Endothelial cell of umbilical vein (primary cell): ENCODE data around the gene ETV7. TPM values are rescaled to one million over a fixed set of nuclear protein-coding genes. Genes with fewer than 3 reads are reported as not detected.

Experiments
- BruUV-seq: library from RNA; stranded (reverse); fragments of 400-500 nt; replicated peaks from 2 replicates; lab custom pipeline; 2021; lab: Mats Ljungman, UMichigan
- CTCF ChIA-PET: fragments of 300-600, 350-600 bp; sonication (Branson Sonifier 250); formaldehyde crosslinking; loops from one replicate; lab custom pipeline; 2021; ENCODE audit warnings: antibody characterized with exemption, inconsistent platforms; lab: Charles Lee
- POLR2A ChIA-PET: fragments of 300-600, 350-600 bp; sonication (Branson Sonifier 250); formaldehyde crosslinking; loops from one replicate; lab custom pipeline; 2021; ENCODE audit warnings: antibody characterized with exemption, inconsistent platforms; lab: Charles Lee
- DNase-seq: peaks from one replicate; pipeline ENCODE4 v3.0.0-alpha.2; 2011; ENCODE audit warnings: low read depth, low spot score
- FAIRE-seq: peaks from 2 replicates; lab custom pipeline; 2011; peaks lifted over from hg19 to GRCh38; lab: Jason Lieb, UNC
- H2AFZ ChIP-seq: 2 replicates; pipeline ENCODE4 v1.6.0; 2012; ENCODE audit warnings: low read depth, low read length, control low read depth, inconsistent platforms
- H3K27ac ChIP-seq: 2 replicates; pipeline ENCODE4 v1.5.1; 2011; ENCODE audit warnings: low read depth, mild to moderate bottlenecking, control low read depth, low read length, moderate library complexity; ENCODE audit not compliant: insufficient read depth
- H3K27me3 ChIP-seq, 2 experiments: 2 replicates each; pipeline versions ENCODE4 v1.6.0 to v1.6.1; 2011; ENCODE audit warnings: low read length in 2 of 2, mixed read lengths in 1 of 2; ENCODE audit not compliant: control insufficient read depth in 2 of 2, insufficient read depth in 2 of 2
- H3K36me3 ChIP-seq, 2 experiments: 2 replicates in 1 of 2; 3 replicates in 1 of 2; pipeline ENCODE4 v1.5.1; 2011; ENCODE audit warnings: low read length in 2 of 2, mild to moderate bottlenecking in 1 of 2, moderate library complexity in 1 of 2; ENCODE audit not compliant: control insufficient read depth in 2 of 2, insufficient read depth in 2 of 2; ENCODE audit errors: extremely low read depth in 1 of 2
- H3K4me1 ChIP-seq: 3 replicates; pipeline ENCODE4 v1.5.1; 2011; ENCODE audit warnings: mild to moderate bottlenecking, low read length; ENCODE audit not compliant: control insufficient read depth, insufficient read depth; ENCODE audit errors: extremely low read depth
- H3K4me2 ChIP-seq: 2 replicates; pipeline ENCODE4 v1.6.1; 2011; ENCODE audit warnings: low read length, control low read depth, mixed read lengths; ENCODE audit not compliant: insufficient read depth
- H3K4me3 ChIP-seq, 3 experiments: fragments of 200-600 bp in 1 of 3; sonication (generic), shearing (Covaris generic) in 1 of 3; replicated peaks in 1 of 3; 2 replicates each; pipeline ENCODE4 v1.5.1; 2011 to 2016; ENCODE audit warnings: control low read depth in 3 of 3, low read length in 3 of 3, mild to moderate bottlenecking in 2 of 3, inconsistent platforms in 1 of 3, low read depth in 1 of 3, moderate library complexity in 1 of 3; ENCODE audit not compliant: insufficient read depth in 1 of 3
- H3K79me2 ChIP-seq: 2 replicates; pipeline ENCODE4 v1.6.0; 2012; ENCODE audit warnings: low read length, inconsistent platforms; ENCODE audit not compliant: control insufficient read depth, insufficient read depth
- H3K9ac ChIP-seq: replicated peaks from 2 replicates; pipeline ENCODE3; 2011; ENCODE audit warnings: low read length, control low read depth; ENCODE audit not compliant: insufficient read depth; ENCODE audit errors: extremely low read depth
- H3K9me1 ChIP-seq: replicated peaks from 3 replicates; pipeline ENCODE4 v1.6.0; 2011; ENCODE audit warnings: mild to moderate bottlenecking, low read length; ENCODE audit not compliant: control insufficient read depth, insufficient read depth; ENCODE audit errors: extremely low read depth
- H3K9me3 ChIP-seq: replicated peaks from 2 replicates; pipeline ENCODE4 v1.5.1; 2012; ENCODE audit warnings: low read length, inconsistent platforms; ENCODE audit not compliant: control insufficient read depth, insufficient read depth
- H4K20me1 ChIP-seq: replicated peaks from 2 replicates; pipeline ENCODE3; 2011; ENCODE audit warnings: mild to moderate bottlenecking, low read length; ENCODE audit not compliant: control insufficient read depth, insufficient read depth; ENCODE audit errors: extremely low read depth
- CTCF ChIP-seq, 2 donors: IDR thresholded peaks; 1 replicate in 1 of 2; 2 replicates in 1 of 2; pipeline ENCODE4 v1.5.1; 2011; ENCODE audit warnings: low read length in 2 of 2, mild to moderate bottlenecking in 2 of 2, moderate library complexity in 2 of 2, control low read depth in 1 of 2, inconsistent platforms in 1 of 2, low read depth in 1 of 2; ENCODE audit not compliant: insufficient read depth in 1 of 2; ENCODE audit errors: extremely low read depth in 1 of 2
- EZH2 ChIP-seq: IDR thresholded peaks from 2 replicates; pipeline ENCODE4 v1.6.1; 2012; ENCODE audit warnings: borderline replicate concordance, low read depth, mild to moderate bottlenecking, moderate library complexity, low read length, inconsistent platforms; ENCODE audit not compliant: severe bottlenecking
- FOS ChIP-seq: IDR thresholded peaks from 2 replicates; pipeline ENCODE4 v1.6.1; 2011; ENCODE audit warnings: mild to moderate bottlenecking, low read length, moderate library complexity, borderline replicate concordance; ENCODE audit not compliant: insufficient read depth
- GATA2 ChIP-seq: IDR thresholded peaks from 2 replicates; pipeline ENCODE4 v1.7.0; 2011; ENCODE audit warnings: low read depth, mild to moderate bottlenecking, moderate library complexity, mixed read lengths, low read length; ENCODE audit not compliant: insufficient read length, insufficient read depth
- JUN ChIP-seq: IDR thresholded peaks from 2 replicates; pipeline ENCODE4 v1.6.1; 2011; ENCODE audit warnings: borderline replicate concordance, low read depth; ENCODE audit not compliant: insufficient read length, insufficient read depth
- MAX ChIP-seq: IDR thresholded peaks from 2 replicates; pipeline ENCODE4 v1.6.1; 2011; ENCODE audit not compliant: insufficient read depth, insufficient read length
- MYC ChIP-seq: IDR thresholded peaks from one replicate; pipeline ENCODE4 v1.6.1; 2011; ENCODE audit warnings: mild to moderate bottlenecking, low read depth, low read length
- POLR2A ChIP-seq: IDR thresholded peaks from 2 replicates; pipeline ENCODE4 v1.6.1; 2012; ENCODE audit warnings: low read depth, mild to moderate bottlenecking, control low read depth, low read length
- POLR2AphosphoS5 ChIP-seq: IDR thresholded peaks from 2 replicates; pipeline ENCODE4 v1.6.1; 2012; ENCODE audit warnings: low read depth, mild to moderate bottlenecking, control low read depth, low read length, moderate library complexity; ENCODE audit not compliant: insufficient read depth
- dilution Hi-C: fragments of 300-500 bp; cut with MboI; formaldehyde crosslinking; loops from one replicate; pipeline ENCODE4 v1.15.0; 2019; ENCODE audit warnings: low sequenced_read_pairs; ENCODE audit not compliant: extremely low pct_ligation_motif_present
- intact Hi-C: fragments of 100-400 bp; cut with micrococcal nuclease; formaldehyde crosslinking; loops from one replicate; pipeline ENCODE4 v1.10.0; 2022
- polyA plus RNA-seq, 4 experiments: library from polyadenylated mRNA; depleted of rRNA in 3 of 4; stranded (reverse) in 3 of 4; unstranded in 1 of 4; fragments of >200 nt; gene quantifications; 2 replicates each; pipeline versions ENCODE4 v1.2.1 to v1.2.3, GENCODE V29; 2011 to 2012; ENCODE audit warnings: missing spikeins in 1 of 4
- total RNA-seq: library from RNA; stranded (reverse); gene quantifications from 2 replicates; pipeline ENCODE4 v1.2.3, GENCODE V29; 2021

ETV7 gene
- total and polyA plus RNA-seq, 2 donors (not counting 3 experiments of a cell fraction or from before 2014, with no cell fraction given) = 0.23 to 0.58 TPM

- Histone ChIP-seq H3K4me3 (no peak overlapping the region), H3K9me1 (no peaks in the 10 kb centered on the region), H3K79me2 (no peaks in the 10 kb centered on the region), H3K4me1 (peaks cover 1% of the 10 kb centered on the region), H4K20me1 (no peaks in the 10 kb centered on the region), H3K4me2 (no peak overlapping the region), H3K27ac (no peak overlapping the region), H3K9me3 (no peaks in the 10 kb centered on the region), H2AFZ (no peak overlapping the region), H3K36me3 (no peaks in the 10 kb centered on the region), H3K9ac (no peak overlapping the region), H3K27me3 (peaks cover 59 to 61% of the 10 kb centered on the region in 2 experiments)
- FAIRE-seq = no peak
- no peak for DNase-seq
- ChIA-PET CTCF (interaction anchor here (0.7 to 2.7 kb wide), 4 partner anchors 9 to 33 kb away, joined by 3 to 13 read pairs (median 6); no protein-coding TSS in a partner anchor), POLR2A (no interaction called here)
- intact Hi-C loops (no loop called here), dilution Hi-C loops (no loop called here)
- BruUV-seq = no TSS peak
- TF ChIP-seq JUN (no peak), FOS (no peak), POLR2A (no peak), CTCF (IDR thresholded peaks at IDR 0.05; ENCODE audit: extremely low read depth in 1 of 2, insufficient read depth in 1 of 2, low read depth in 1 of 2, low read length in 2 of 2) (no peak), MYC (no peak), POLR2AphosphoS5 (no peak), EZH2 (no peak), MAX (no peak), GATA2 (no peak)
Measured at GRCh38 chr6:36335465-36336207, 51.8 kb downstream of the ETV7 start.
